Hepatocyte (in vitro differentiated cells): ENCODE measurements around the gene ASXL2. TPM values are rescaled to one million over a fixed set of nuclear protein-coding genes. Genes with fewer than 3 reads are reported as not detected.

Experiments
- DNase-seq: peaks from one replicate; pipeline ENCODE4 v3.0.0-alpha.2; 2016; ENCODE audit warnings: low spot score
- H2AFZ ChIP-seq: fragments of 200-600 bp; sonication (generic); 2 replicates; pipeline ENCODE4 v1.6.0; 2016; ENCODE audit warnings: antibody characterized with exemption, mild to moderate bottlenecking
- H3K27ac ChIP-seq: fragments of 200-600 bp; sonication (generic); 2 replicates; pipeline ENCODE4 v1.5.1; 2016; ENCODE audit warnings: mild to moderate bottlenecking
- H3K27me3 ChIP-seq: fragments of 200-600 bp; sonication (generic); 2 replicates; pipeline ENCODE4 v1.6.1; 2016
- H3K36me3 ChIP-seq: fragments of 200-600 bp; sonication (generic); replicated peaks from 2 replicates; pipeline ENCODE4 v1.5.1; 2016; ENCODE audit warnings: low read depth; ENCODE audit not compliant: insufficient read depth
- H3K4me1 ChIP-seq: fragments of 200-600 bp; sonication (generic); 2 replicates; pipeline ENCODE4 v1.5.1; 2016; ENCODE audit warnings: mild to moderate bottlenecking, moderate library complexity; ENCODE audit not compliant: insufficient read depth
- H3K4me2 ChIP-seq: fragments of 200-600 bp; sonication (generic); 2 replicates; pipeline ENCODE4 v1.6.0; 2016
- H3K4me3 ChIP-seq: fragments of 200-600 bp; sonication (generic); 2 replicates; pipeline ENCODE4 v1.5.1; 2016; ENCODE audit warnings: mild to moderate bottlenecking
- H3K79me2 ChIP-seq: fragments of 200-600 bp; sonication (generic); 2 replicates; pipeline ENCODE4 v1.6.0; 2017; ENCODE audit warnings: mild to moderate bottlenecking
- H3K9me2 ChIP-seq: fragments of 200-600 bp; sonication (generic); replicated peaks from 2 replicates; pipeline ENCODE4 v1.6.0; 2017; ENCODE audit warnings: mild to moderate bottlenecking; ENCODE audit not compliant: insufficient read depth
- H3K9me3 ChIP-seq: fragments of 200-600 bp; sonication (generic); 2 replicates; pipeline ENCODE4 v1.5.1; 2016; ENCODE audit warnings: low read depth, mild to moderate bottlenecking
- H4K20me1 ChIP-seq: fragments of 200-600 bp; sonication (generic); 2 replicates; pipeline ENCODE4 v1.6.0; 2016; ENCODE audit warnings: mild to moderate bottlenecking; ENCODE audit not compliant: insufficient read depth, poor library complexity, severe bottlenecking
- CTCF ChIP-seq: fragments of 200-600 bp; sonication (generic); IDR thresholded peaks from 2 replicates; pipeline ENCODE4 v1.5.1; 2016; ENCODE audit warnings: antibody characterized with exemption, mild to moderate bottlenecking; ENCODE audit not compliant: poor library complexity
- EZH2 ChIP-seq: fragments of 200-600 bp; sonication (generic); IDR thresholded peaks from 2 replicates; pipeline ENCODE4 v1.6.1; 2016; ENCODE audit warnings: antibody characterized with exemption, mild to moderate bottlenecking, borderline replicate concordance
- EZH2phosphoT487 ChIP-seq: fragments of 200-600 bp; sonication (generic); IDR thresholded peaks from one replicate; pipeline ENCODE4 v1.6.1; 2018; ENCODE audit warnings: antibody characterized with exemption, mild to moderate bottlenecking, low read depth, moderate library complexity; ENCODE audit not compliant: unreplicated experiment, severe bottlenecking
- WGBS: methylation state at CpG from one replicate; pipeline ENCODE4 v1.1.6; 2016; ENCODE audit warnings: low lambda C conversion rate; ENCODE audit errors: missing lambda C conversion rate; 5-methylcytosine and 5-hydroxymethylcytosine counted together
- polyA plus RNA-seq: library from polyadenylated mRNA; unstranded; fragments of >200 nt; fragmentation: Nextera tagmentation; extraction: Ambion mirVana; gene quantifications from 2 replicates; pipeline ENCODE4 v1.2.1, GENCODE V29; 2016
- total RNA-seq: library from RNA; depleted of rRNA; stranded (reverse); fragments of >200 nt; gene quantifications from 2 replicates; pipeline ENCODE4 v1.2.3, GENCODE V29; 2014

ASXL2 gene
- total and polyA plus RNA-seq, 2 experiments from 2014 or later = 4.3 to 13.3 TPM

DNA sequence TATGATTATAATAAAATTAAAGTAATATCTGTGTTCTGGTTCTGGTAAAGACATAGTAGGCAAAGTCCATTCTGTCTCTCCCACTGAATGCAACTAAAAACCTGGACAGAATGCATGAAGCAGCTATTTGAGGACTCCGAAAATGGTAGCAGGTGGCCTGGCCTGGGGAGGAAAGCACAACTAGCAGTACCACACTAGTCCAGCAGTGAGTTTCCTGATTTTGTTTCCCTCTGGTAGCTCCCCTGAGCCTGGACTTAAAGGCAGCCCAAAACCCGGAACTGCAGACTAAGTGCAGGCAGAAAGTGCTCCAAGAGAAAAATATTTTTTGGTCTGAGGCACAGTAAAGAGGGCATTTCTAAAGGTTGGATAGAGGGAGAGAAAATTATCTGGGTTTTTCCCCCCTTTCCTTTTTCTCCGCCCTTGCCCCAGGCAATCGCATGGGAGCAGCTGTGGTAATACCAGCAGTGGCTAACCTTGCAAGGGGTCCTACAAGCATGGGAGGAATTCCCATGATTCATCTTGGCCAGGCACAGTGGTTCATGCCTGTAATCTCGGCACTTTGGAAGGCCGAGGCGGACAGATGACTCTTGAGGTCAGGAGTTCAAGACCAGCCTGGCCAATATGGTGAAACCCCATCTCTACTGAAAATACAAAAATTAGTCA lies 32.3 kb downstream of the ASXL2 start:
- Histone ChIP-seq H2AFZ (no peak overlapping the region), H3K4me2 (no peak overlapping the region), H3K9me3 (no peaks in the 10 kb centered on the region), H3K36me3 (no peaks in the 10 kb centered on the region), H3K4me3 (no peak overlapping the region), H3K27me3 (no peaks in the 10 kb centered on the region), H3K9me2 (no peaks in the 10 kb centered on the region), H3K79me2 (peaks cover 59% of the 10 kb centered on the region), H3K4me1 (no peaks in the 10 kb centered on the region), H4K20me1 (no peaks in the 10 kb centered on the region), H3K27ac (no peak overlapping the region)
- WGBS = 92% methylated on average over 7 of the region's 7 CpGs
- TF ChIP-seq EZH2phosphoT487 = no peak
- TF ChIP-seq EZH2 = no peak
- TF ChIP-seq CTCF = no peak
- no peak for DNase-seq

DNA sequence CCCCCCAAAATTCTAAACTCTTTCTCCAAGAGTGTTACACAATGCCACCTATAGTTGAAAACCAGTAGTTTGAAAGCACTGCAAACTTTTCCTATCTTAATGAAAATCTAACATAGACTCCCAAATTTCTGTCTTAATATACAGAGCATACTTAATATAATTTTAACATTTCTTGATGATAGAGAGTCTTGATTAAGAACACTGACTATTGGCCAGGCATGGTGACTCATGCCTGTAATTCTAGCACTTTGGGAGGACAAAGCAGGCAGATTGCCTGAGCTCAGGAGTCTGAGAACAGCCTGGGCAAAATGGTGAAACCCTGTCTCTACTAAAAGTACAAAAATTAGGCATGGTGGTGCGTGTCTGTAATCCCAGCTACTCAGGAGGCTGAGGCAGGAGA lies 34.2 kb downstream of the ASXL2 start:
- Histone ChIP-seq H4K20me1 (no peaks in the 10 kb centered on the region), H3K36me3 (no peaks in the 10 kb centered on the region), H3K4me1 (no peaks in the 10 kb centered on the region), H2AFZ (no peak overlapping the region), H3K4me2 (no peak overlapping the region), H3K9me3 (no peaks in the 10 kb centered on the region), H3K9me2 (no peaks in the 10 kb centered on the region), H3K79me2 (peaks cover 48% of the 10 kb centered on the region), H3K27me3 (no peaks in the 10 kb centered on the region), H3K27ac (no peak overlapping the region), H3K4me3 (no peak overlapping the region)
- 91% methylated on average over 1 of the region's 1 CpG for WGBS
- TF ChIP-seq EZH2phosphoT487 (no peak), CTCF (no peak), EZH2 (no peak)
- DNase-seq = no peak

DNA sequence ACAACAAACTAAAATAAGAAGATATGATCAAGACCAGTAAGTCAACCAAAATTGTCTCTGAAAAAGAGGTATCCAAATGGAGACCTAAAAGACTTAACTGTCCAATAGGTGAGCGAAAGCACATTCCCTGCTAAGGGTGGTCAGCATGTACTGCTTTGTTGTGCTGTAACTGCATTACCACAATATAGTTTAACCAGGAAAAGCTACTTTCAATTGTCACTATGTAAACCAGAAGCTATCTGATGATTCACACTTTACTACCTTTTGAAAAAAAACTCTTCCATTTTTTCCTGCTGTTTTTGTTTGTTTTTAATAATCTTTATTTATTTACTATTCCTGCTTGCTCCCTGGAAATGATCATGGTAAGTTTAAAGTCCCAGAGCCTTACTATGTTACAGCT lies 36.1 kb downstream of the ASXL2 start:
- WGBS = 100% methylated on average over 1 of the region's 1 CpG
- H3K27ac ChIP-seq = no peak overlapping the region
- no peaks in the 10 kb centered on the region for H3K9me3 ChIP-seq
- no peak overlapping the region for H3K4me2 ChIP-seq
- no peak for TF ChIP-seq EZH2
- no peak for TF ChIP-seq EZH2phosphoT487
- TF ChIP-seq CTCF = no peak
- no peaks in the 10 kb centered on the region for H4K20me1 ChIP-seq
- peaks cover 38% of the 10 kb centered on the region for H3K79me2 ChIP-seq
- H3K27me3 ChIP-seq = no peaks in the 10 kb centered on the region
- no peaks in the 10 kb centered on the region for H3K36me3 ChIP-seq
- no peaks in the 10 kb centered on the region for H3K9me2 ChIP-seq
- no peak overlapping the region for H2AFZ ChIP-seq
- no peak for DNase-seq
- H3K4me3 ChIP-seq = no peak overlapping the region
- H3K4me1 ChIP-seq = no peaks in the 10 kb centered on the region
